Thyroid gland (tissue), 4 donors: ENCODE measurements around the gene AUH. TPM values are rescaled to one million over a fixed set of nuclear protein-coding genes. Genes with fewer than 3 reads are reported as not detected.

Experiments used
- DNase-seq, 2 donors: peaks; one replicate each; pipeline ENCODE4 v3.0.0-alpha.2; 2019
- H3K27ac ChIP-seq, 3 donors: fragments of 200-600 bp; sonication (generic); 1 replicate in 2 of 3; 2 replicates in 1 of 3; pipeline ENCODE4 v1.5.1; 2016 to 2019; ENCODE audit warnings: mild to moderate bottlenecking in 1 of 3, moderate library complexity in 1 of 3
- H3K27me3 ChIP-seq: fragments of 200-600 bp; sonication (generic); one replicate; pipeline ENCODE4 v1.5.1; 2019
- H3K36me3 ChIP-seq, 2 donors: fragments of 200-600 bp; sonication (generic); one replicate each; pipeline ENCODE4 v1.5.1; 2016 to 2019
- H3K4me1 ChIP-seq, 2 donors: fragments of 200-600 bp; sonication (generic); one replicate each; pipeline ENCODE4 v1.5.1; 2017 to 2019
- H3K4me3 ChIP-seq, 3 donors: fragments of 200-600 bp; sonication (generic); replicated peaks in 1 of 3; 1 replicate in 2 of 3; 2 replicates in 1 of 3; pipeline ENCODE4 v1.5.1; 2016; ENCODE audit warnings: mild to moderate bottlenecking in 1 of 3
- H3K9me3 ChIP-seq: fragments of 200-600 bp; sonication (generic); one replicate; pipeline ENCODE4 v1.5.1; 2017
- CTCF ChIP-seq, 6 experiments: fragments of 200-600 bp in 3 of 6; fragments of 450-650 bp in 3 of 6; sonication (generic) in 3 of 6; IDR thresholded peaks; one replicate each; pipeline ENCODE4 v1.5.1; 2016 to 2019; ENCODE audit warnings: antibody characterized with exemption in 6 of 6, mild to moderate bottlenecking in 2 of 6, inconsistent platforms in 1 of 6, moderate library complexity in 1 of 6
- POLR2A ChIP-seq, 2 donors: fragments of 450-650 bp; IDR thresholded peaks; one replicate each; pipeline ENCODE4 v1.6.1; 2017; ENCODE audit warnings: antibody characterized with exemption in 2 of 2, mild to moderate bottlenecking in 2 of 2, moderate library complexity in 1 of 2
- WGBS, 2 donors: methylation state at CpG; one replicate each; pipeline ENCODE4 v1.1.5; 2017; 5-methylcytosine and 5-hydroxymethylcytosine counted together
- intact Hi-C: fragments of 100-400 bp; cut with DNase I; formaldehyde crosslinking; loops from one replicate; pipeline ENCODE4 v1.15.1; 2023
- total RNA-seq, 4 donors: library from RNA; depleted of rRNA; stranded (reverse); fragments of >200 nt; gene quantifications; one replicate each; pipeline ENCODE4 v1.2.3, GENCODE V29; 2016

Gene AUH
- total RNA-seq, 4 donors from 2014 or later, result 57.1 to 83.5 (median 65.2) TPM

- H3K27me3 ChIP-seq, result no peaks in the 10 kb centered on the region
- H3K4me3 ChIP-seq, result no peak overlapping the region
- WGBS, 2 donors, result 87 to 90% methylated on average over 1 of the region's 1 CpG
- no peak for DNase-seq
- H3K4me1 ChIP-seq, result no peaks in the 10 kb centered on the region
- H3K36me3 ChIP-seq, result no peaks in the 10 kb centered on the region
- no peak for TF ChIP-seq CTCF (IDR thresholded peaks at IDR 0.05)
- TF ChIP-seq POLR2A (IDR thresholded peaks at IDR 0.05), result no peak
- no peaks in the 10 kb centered on the region for H3K9me3 ChIP-seq
- H3K27ac ChIP-seq, result no peak overlapping the region
- intact Hi-C loops, result no loop called here
Observed at GRCh38 chr9:91333551-91333950, 28.2 kb downstream of the AUH start.

- Histone ChIP-seq H3K27ac (no peak overlapping the region), H3K36me3 (no peaks in the 10 kb centered on the region), H3K4me1 (no peaks in the 10 kb centered on the region), H3K27me3 (no peaks in the 10 kb centered on the region), H3K9me3 (no peaks in the 10 kb centered on the region), H3K4me3 (no peak overlapping the region)
- no peak for DNase-seq
- intact Hi-C loops, result no loop called here
- WGBS, 2 donors, result 77 to 83% methylated on average over 12 of the region's 12 CpGs
- TF ChIP-seq POLR2A (IDR thresholded peaks at IDR 0.05) (no peak), CTCF (IDR thresholded peaks at IDR 0.05) (no peak)
Observed at GRCh38 chr9:91332546-91333231, 29.0 kb downstream of the AUH start.

- H3K27ac ChIP-seq, result no peak overlapping the region
- peaks cover 0 to 8% of the 10 kb centered on the region in 2 donors for H3K36me3 ChIP-seq
- intact Hi-C loops, result no loop called here
- no peaks in the 10 kb centered on the region for H3K4me1 ChIP-seq
- no peak for DNase-seq
- no peak overlapping the region for H3K4me3 ChIP-seq
- TF ChIP-seq POLR2A (IDR thresholded peaks at IDR 0.05), result no peak
- no peak for TF ChIP-seq CTCF (IDR thresholded peaks at IDR 0.05)
- H3K27me3 ChIP-seq, result no peaks in the 10 kb centered on the region
- 87 to 97% methylated on average over 7 of the region's 7 CpGs for WGBS, 2 donors
- no peaks in the 10 kb centered on the region for H3K9me3 ChIP-seq
Observed at GRCh38 chr9:91331849-91332248, 29.9 kb downstream of the AUH start.

GRCh38 chr9:91328186-91328585, 33.5 kb downstream of the AUH start:
- no peak for DNase-seq
- Histone ChIP-seq H3K27ac (no peak overlapping the region), H3K36me3 (peaks cover 0 to 9% of the 10 kb centered on the region in 2 donors), H3K4me1 (no peaks in the 10 kb centered on the region), H3K4me3 (no peak overlapping the region), H3K9me3 (no peaks in the 10 kb centered on the region), H3K27me3 (no peaks in the 10 kb centered on the region)
- TF ChIP-seq CTCF (IDR thresholded peaks at IDR 0.05) (no peak), POLR2A (IDR thresholded peaks at IDR 0.05) (no peak)
- intact Hi-C loops, result no loop called here
- 90 to 91% methylated on average over 6 of the region's 6 CpGs for WGBS, 2 donors

- no peak overlapping the region for H3K4me3 ChIP-seq
- H3K36me3 ChIP-seq, result no peaks in the 10 kb centered on the region
- H3K27me3 ChIP-seq, result no peaks in the 10 kb centered on the region
- intact Hi-C loops, result no loop called here
- no peak overlapping the region for H3K27ac ChIP-seq
- no peak for TF ChIP-seq POLR2A (IDR thresholded peaks at IDR 0.05)
- no peak for TF ChIP-seq CTCF (IDR thresholded peaks at IDR 0.05)
- peaks cover 16 to 23% of the 10 kb centered on the region in 2 donors for H3K4me1 ChIP-seq
- no peaks in the 10 kb centered on the region for H3K9me3 ChIP-seq
- DNase-seq, result no peak
Observed at GRCh38 chr9:91321691-91322090, 40.0 kb downstream of the AUH start.
